H9 (cell line): ENCODE results near the gene IER5. TPM values are rescaled to one million over a fixed set of nuclear protein-coding genes. Genes with fewer than 3 reads are reported as not detected.

Experiments used
- DNase-seq: peaks from one replicate; pipeline ENCODE4 v3.0.0-alpha.2; 2017
- H2AFZ ChIP-seq: one replicate; pipeline ENCODE4 v1.6.1; 2013; ENCODE audit warnings: mild to moderate bottlenecking, low read length, control low read depth, moderate library complexity
- H2AK5ac ChIP-seq: 2 replicates; pipeline ENCODE4 v1.6.1; 2013; ENCODE audit warnings: low read length, control low read depth, mixed read lengths; ENCODE audit not compliant: insufficient read length
- H2BK120ac ChIP-seq: one replicate; pipeline ENCODE4 v1.6.1; 2013; ENCODE audit warnings: low read depth, mild to moderate bottlenecking, low read length, control low read depth, inconsistent platforms; ENCODE audit not compliant: poor library complexity, severe bottlenecking
- H2BK12ac ChIP-seq: 2 replicates; pipeline ENCODE4 v1.6.1; 2013; ENCODE audit warnings: low read length, control low read depth, mixed read lengths, low read depth; ENCODE audit not compliant: insufficient read length
- H2BK15ac ChIP-seq: 2 replicates; pipeline ENCODE4 v1.6.1; 2013; ENCODE audit warnings: low read depth, low read length, control low read depth
- H2BK20ac ChIP-seq: one replicate; pipeline ENCODE4 v1.6.1; 2013; ENCODE audit warnings: low read depth, mild to moderate bottlenecking, low read length, control low read depth, inconsistent platforms; ENCODE audit not compliant: poor library complexity, severe bottlenecking
- H2BK5ac ChIP-seq: 2 replicates; pipeline ENCODE4 v1.6.1; 2013; ENCODE audit warnings: low read length, control low read depth, mixed read lengths; ENCODE audit not compliant: insufficient read length
- H3K14ac ChIP-seq: 2 replicates; pipeline ENCODE4 v1.6.1; 2013; ENCODE audit warnings: low read length, control low read depth; ENCODE audit not compliant: insufficient read depth
- H3K18ac ChIP-seq: 2 replicates; pipeline ENCODE4 v1.6.1; 2013; ENCODE audit warnings: low read depth, mild to moderate bottlenecking, mixed read lengths, low read length, control low read depth; ENCODE audit not compliant: insufficient read length
- H3K23ac ChIP-seq: 2 replicates; pipeline ENCODE4 v1.6.1; 2013; ENCODE audit warnings: low read length, control low read depth, mixed read lengths, low read depth; ENCODE audit not compliant: insufficient read length
- H3K23me2 ChIP-seq: 2 replicates; pipeline ENCODE4 v1.6.1; 2013; ENCODE audit warnings: low read depth, mild to moderate bottlenecking, mixed read lengths, low read length, control low read depth; ENCODE audit not compliant: insufficient read length, poor library complexity, severe bottlenecking
- H3K27ac ChIP-seq: 2 replicates; pipeline ENCODE4 v1.5.1; 2013; ENCODE audit warnings: low read length, control low read depth, mixed read lengths, low read depth; ENCODE audit not compliant: insufficient read length
- H3K27me3 ChIP-seq: 2 replicates; pipeline ENCODE4 v1.6.1; 2013; ENCODE audit warnings: low read length, control low read depth, inconsistent platforms; ENCODE audit not compliant: insufficient read depth
- H3K4ac ChIP-seq: 2 replicates; pipeline ENCODE4 v1.6.1; 2013; ENCODE audit warnings: low read depth, mild to moderate bottlenecking, control low read depth, inconsistent platforms, low read length, moderate library complexity
- H3K4me1 ChIP-seq: 2 replicates; pipeline ENCODE4 v1.6.1; 2013; ENCODE audit warnings: low read length, control low read depth, inconsistent platforms; ENCODE audit not compliant: insufficient read depth
- H3K4me2 ChIP-seq: 2 replicates; pipeline ENCODE4 v1.6.1; 2013; ENCODE audit warnings: low read length, control low read depth, mixed read lengths; ENCODE audit not compliant: insufficient read length, insufficient read depth
- H3K56ac ChIP-seq: 2 replicates; pipeline ENCODE4 v1.6.1; 2013; ENCODE audit warnings: low read depth, mild to moderate bottlenecking, mixed read lengths, low read length, control low read depth; ENCODE audit not compliant: insufficient read length
- H3K79me1 ChIP-seq: 2 replicates; pipeline ENCODE4 v1.6.1; 2013; ENCODE audit warnings: low read depth, mild to moderate bottlenecking, moderate library complexity, low read length, control low read depth, inconsistent platforms; ENCODE audit not compliant: insufficient read depth, poor library complexity, severe bottlenecking
- H3K79me2 ChIP-seq: 2 replicates; pipeline ENCODE4 v1.6.1; 2013; ENCODE audit warnings: low read length, control low read depth, inconsistent platforms; ENCODE audit not compliant: insufficient read depth
- H3K9ac ChIP-seq: 2 replicates; pipeline ENCODE4 v1.6.1; 2013; ENCODE audit warnings: low read length, control low read depth, mixed read lengths; ENCODE audit not compliant: insufficient read length; ENCODE audit errors: extremely low read depth
- H3K9me3 ChIP-seq: one replicate; pipeline ENCODE4 v1.6.1; 2013; ENCODE audit warnings: low read depth, low read length, inconsistent platforms; ENCODE audit not compliant: control insufficient read depth
- H3T11ph ChIP-seq: one replicate; pipeline ENCODE4 v1.6.1; 2013; ENCODE audit warnings: mild to moderate bottlenecking, low read length, control low read depth, inconsistent platforms
- H4K20me1 ChIP-seq: one replicate; pipeline ENCODE4 v1.6.1; 2013; ENCODE audit not compliant: control insufficient read depth, insufficient read length, insufficient read depth
- H4K5ac ChIP-seq: 2 replicates; pipeline ENCODE4 v1.6.1; 2013; ENCODE audit warnings: low read depth, mild to moderate bottlenecking, mixed read lengths, low read length, control low read depth; ENCODE audit not compliant: insufficient read length
- H4K8ac ChIP-seq: replicated peaks from 2 replicates; pipeline ENCODE4 v1.6.1; 2013; ENCODE audit warnings: low read length, control low read depth, mixed read lengths, low read depth; ENCODE audit not compliant: insufficient read length
- H4K91ac ChIP-seq: 2 replicates; pipeline ENCODE4 v1.6.1; 2013; ENCODE audit warnings: low read depth, mild to moderate bottlenecking, moderate library complexity, mixed read lengths, low read length, control low read depth; ENCODE audit not compliant: insufficient read length
- H3K27ac Mint-ChIP-seq, 3 experiments: 2 replicates in 2 of 3; 3 replicates in 1 of 3; pipeline ENCODE4 v1.8.0; 2020 to 2021; ENCODE audit warnings: mixed read lengths in 3 of 3, mild to moderate bottlenecking in 1 of 3, moderate library complexity in 1 of 3
- H3K27me3 Mint-ChIP-seq: 2 replicates; pipeline ENCODE4 v1.8.0; 2021; ENCODE audit warnings: low read depth, mild to moderate bottlenecking, moderate library complexity, mixed read lengths
- H3K36me3 Mint-ChIP-seq, 3 experiments: 2 replicates in 2 of 3; 3 replicates in 1 of 3; pipeline ENCODE4 v1.8.0; 2020 to 2021; ENCODE audit warnings: low read depth in 3 of 3, mixed read lengths in 3 of 3; ENCODE audit not compliant: insufficient read depth in 1 of 3
- H3K4me1 Mint-ChIP-seq, 2 experiments: 2 replicates each; pipeline ENCODE4 v1.8.0; 2020; ENCODE audit warnings: mixed read lengths in 2 of 2
- H3K4me3 Mint-ChIP-seq, 2 experiments: 2 replicates in 1 of 2; 3 replicates in 1 of 2; pipeline ENCODE4 v1.8.0; 2020 to 2021; ENCODE audit warnings: mild to moderate bottlenecking in 2 of 2, mixed read lengths in 2 of 2, moderate library complexity in 1 of 2
- H3K9me3 Mint-ChIP-seq, 2 experiments: 2 replicates in 1 of 2; 3 replicates in 1 of 2; pipeline ENCODE4 v1.8.0; 2020; ENCODE audit warnings: mild to moderate bottlenecking in 2 of 2, mixed read lengths in 2 of 2, moderate library complexity in 1 of 2
- CTCF ChIP-seq: fragments of 200-600 bp; sonication (generic); conservative IDR thresholded peaks from 3 replicates; pipeline ENCODE4 v1.8.0; 2021; ENCODE audit warnings: antibody characterized with exemption, mild to moderate bottlenecking
- WGBS: extraction: QIAGEN DNeasy Blood & Tissue Kit; methylation state at CpG from one replicate; pipeline ENCODE4 v1.1.7; 2013; ENCODE audit warnings: missing lambda C conversion rate, low lambda C conversion rate, mixed read lengths; ENCODE audit not compliant: insufficient read length; ENCODE audit errors: extremely low coverage; 5-methylcytosine and 5-hydroxymethylcytosine counted together
- total RNA-seq: library from RNA; stranded (reverse); gene quantifications from 2 replicates; pipeline ENCODE4 v1.2.1, GENCODE V29; 2021

Gene IER5
- total RNA-seq, 1 experiment from 2014 or later, result 6.7 TPM

- H3K4me1 Mint-ChIP-seq, result peaks cover 5 to 9% of the 10 kb centered on the region in 2 experiments; a peak in 3 of 4 replicates
- Histone ChIP-seq H2BK12ac (no peak overlapping the region), H3K23ac (no peak overlapping the region), H3K27ac (no peak overlapping the region), H3K79me2 (no peaks in the 10 kb centered on the region), H2BK120ac (no peak overlapping the region), H3K18ac (no peak overlapping the region), H2BK15ac (no peak overlapping the region), H3K4ac (no peak overlapping the region), H2BK5ac (no peak overlapping the region), H4K20me1 (no peaks in the 10 kb centered on the region), H3K27me3 (no peaks in the 10 kb centered on the region), H4K8ac (no peak overlapping the region), H3K79me1 (no peaks in the 10 kb centered on the region), H2AFZ (no peak overlapping the region), H4K5ac (no peak overlapping the region), H3K9me3 (no peaks in the 10 kb centered on the region), H3K4me2 (no peak overlapping the region), H3T11ph (no peak overlapping the region), H3K56ac (no peak overlapping the region), H2AK5ac (no peak overlapping the region), H2BK20ac (no peak overlapping the region), H3K23me2 (no peaks in the 10 kb centered on the region), H3K14ac (no peak overlapping the region), H3K9ac (no peak overlapping the region), H3K4me1 (no peaks in the 10 kb centered on the region), H4K91ac (no peak overlapping the region)
- H3K9me3 Mint-ChIP-seq, result peaks cover 0 to 7% of the 10 kb centered on the region in 2 experiments; a peak in 2 of 5 replicates
- no peak overlapping the region for H3K27ac Mint-ChIP-seq
- DNase-seq, result no peak
- H3K36me3 Mint-ChIP-seq, result peaks cover 0 to 6% (median 5%) of the 10 kb centered on the region in 3 experiments; a peak in 2 of 7 replicates
- WGBS, result no CpG with 5 or more reads among the region's 4 CpGs
- no peak for TF ChIP-seq CTCF
- peaks cover 7% of the 10 kb centered on the region for H3K27me3 Mint-ChIP-seq
- no peak overlapping the region for H3K4me3 Mint-ChIP-seq
Measured at GRCh38 chr1:181049378-181049777, 39.1 kb upstream of the IER5 start.
